G401 (cell line): ENCODE results near the gene RAB3D. TPM values are rescaled to one million over a fixed set of nuclear protein-coding genes. Genes with fewer than 3 reads are reported as not detected.
A peak's percentile ranks its signal among the peaks of the same experiment; 100 is the strongest.
"Not testable (repeated sequence)": the region's sequence is repeated elsewhere in the genome, so short reads cannot be mapped to it uniquely, and the experiment has no call there.

Experiments
- DNase-seq: peaks from one replicate; pipeline ENCODE4 v3.0.0-alpha.2; 2015; ENCODE audit warnings: low spot score
- in situ Hi-C: cut with HindIII; loops from 2 replicates; pipeline ENCODE4 v1.10.0; 2016; ENCODE audit warnings: low sequenced_read_pairs, mixed read lengths
- total RNA-seq: library from RNA; depleted of rRNA; stranded (reverse); fragments of >200 nt; shearing (Covaris generic); gene quantifications from 2 replicates; pipeline ENCODE4 v1.2.3, GENCODE V29; 2014; rRNA removed

The RAB3D gene
- 18.2 and 18.3 TPM in 2 replicates for total RNA-seq

GRCh38 chr19:11339254-11340098 lies at the start of gene RAB3D:
RAB3D (minus strand) TSS chr19:11339657; CDS start chr19:11337399, 2,258 bp downstream.
- in situ Hi-C loops = no loop called here
- DNase-seq = peak; percentile 92

- in situ Hi-C loops = no loop called here
- no peak for DNase-seq
Measured at GRCh38 chr19:11387162-11388034, 47.9 kb upstream of the RAB3D start.

GRCh38 chr19:11384778-11385129 lies 45.3 kb upstream of the RAB3D start:
- DNase-seq = no peak
- in situ Hi-C loops = no loop called here

GRCh38 chr19:11383706-11384048 lies 44.2 kb upstream of the RAB3D start:
- in situ Hi-C loops = no loop called here
- DNase-seq = no peak

- in situ Hi-C loops = no loop called here
- no peak for DNase-seq
Measured at GRCh38 chr19:11382898-11383705, 43.6 kb upstream of the RAB3D start.

GRCh38 chr19:11380653-11381537 lies 41.4 kb upstream of the RAB3D start:
- DNase-seq = peak; percentile 99
- in situ Hi-C loops = no loop called here

GRCh38 chr19:11379857-11380350 lies 40.4 kb upstream of the RAB3D start:
- in situ Hi-C loops = no loop called here
- no peak for DNase-seq

- DNase-seq, in situ Hi-C loops: not testable (repeated sequence)
Measured at GRCh38 chr19:11379269-11379845, 39.9 kb upstream of the RAB3D start.

GRCh38 chr19:11378319-11379189 lies 39.1 kb upstream of the RAB3D start:
- in situ Hi-C loops = no loop called here
- DNase-seq = peak; percentile 59

GRCh38 chr19:11377756-11378155 lies 38.3 kb upstream of the RAB3D start:
- no peak for DNase-seq
- in situ Hi-C loops = no loop called here

GRCh38 chr19:11377237-11377636 lies 37.8 kb upstream of the RAB3D start:
- peak; percentile 27 for DNase-seq
- in situ Hi-C loops = no loop called here

- DNase-seq = no peak
- in situ Hi-C loops = no loop called here
Measured at GRCh38 chr19:11375143-11375948, 35.9 kb upstream of the RAB3D start.

GRCh38 chr19:11374433-11375142 lies 35.1 kb upstream of the RAB3D start, which contains the start of gene SWSAP1:
SWSAP1 (plus strand) TSS chr19:11374666; CDS start chr19:11374681, 15 bp downstream.
- DNase-seq = peak; percentile 100
- in situ Hi-C loops = no loop called here

GRCh38 chr19:11373885-11374432 lies 34.5 kb upstream of the RAB3D start:
- no peak for DNase-seq
- in situ Hi-C loops = no loop called here

GRCh38 chr19:11373166-11373884 lies 33.9 kb upstream of the RAB3D start:
- peak; percentile 81 for DNase-seq
- in situ Hi-C loops = no loop called here
